Measurements from ENCODE around the gene ELOA. TPM values are rescaled to one million over a fixed set of nuclear protein-coding genes. Genes with fewer than 3 reads are reported as not detected.

Gene ELOA
- total RNA-seq, 1 experiment from 2014 or later = 32.4 TPM

- intact Hi-C loops (cut with micrococcal nuclease; ENCODE audit: unreplicated experiment) = loop anchor here (10.0 kb wide), 1 partner anchor 54 kb away; the partner anchor contains the start of gene FUCA1
- CTCF ChIA-PET = interaction anchor here (0.7 to 2.4 kb wide), 3 partner anchors 18 to 106 kb away, joined by 3 to 12 read pairs (median 3); no protein-coding TSS in a partner anchor
- Mint-ChIP-seq H3K9me3 (ENCODE audit: low read depth, unreplicated experiment) (no peaks in the 10 kb centered on the region), H3K4me1 (ENCODE audit: low read depth, unreplicated experiment) (no peaks in the 10 kb centered on the region), H3K4me3 (ENCODE audit: low read depth, unreplicated experiment) (no peak overlapping the region), H3K27me3 (ENCODE audit: unreplicated experiment) (no peaks in the 10 kb centered on the region), H3K36me3 (ENCODE audit: insufficient read depth, unreplicated experiment) (peaks cover 5% of the 10 kb centered on the region), H3K27ac (ENCODE audit: unreplicated experiment) (no peak overlapping the region)
- peak; percentile 20 for TF ChIP-seq CTCF (IDR thresholded peaks at IDR 0.05; ENCODE audit: unreplicated experiment)
- no TSS peak for BruUV-seq (replicated peaks)
- DNase-seq = peak; percentile 45
These were observed 67.7 kb downstream of the ELOA start for GRCh38 chr1:23810818-23811540.

Other genes starting within 250 kb of the ELOA start
- 6.2 and 8.1 TPM in 2 replicates for gene E2F2, start 212.2 kb upstream of the ELOA start, total RNA-seq (2022)
- gene ID3, start 184.0 kb upstream of the ELOA start, total RNA-seq (2022) = 25.2 and 30.2 TPM in 2 replicates
- gene RPL11, start 51.7 kb upstream of the ELOA start, total RNA-seq (2022) = 588 and 622 TPM in 2 replicates
- 30.6 and 33.0 TPM in 2 replicates for gene PITHD1, start 34.9 kb downstream of the ELOA start, total RNA-seq (2022)
- gene LYPLA2, start 47.7 kb downstream of the ELOA start, total RNA-seq (2022) = 52.0 and 66.5 TPM in 2 replicates
- gene GALE, start 57.3 kb downstream of the ELOA start, total RNA-seq (2022) = 76.7 and 97.9 TPM in 2 replicates
- gene HMGCL, start 82.0 kb downstream of the ELOA start, total RNA-seq (2022) = 23.1 and 27.8 TPM in 2 replicates
- gene FUCA1, start 124.8 kb downstream of the ELOA start, total RNA-seq (2022) = 17.2 and 22.9 TPM in 2 replicates
- not detected in 2 replicates for gene CNR2, start 169.9 kb downstream of the ELOA start, total RNA-seq (2022)
- 57.9 and 59.0 TPM in 2 replicates for gene PNRC2, start 216.4 kb downstream of the ELOA start, total RNA-seq (2022)
- gene SRSF10, start 236.9 kb downstream of the ELOA start, total RNA-seq (2022) = 113 and 121 TPM in 2 replicates

Measured in Calu3 (cell line).